Inflammatory macrophage (primary cell): ENCODE results near the gene TTC19.
"Not testable (repeated sequence)": the region's sequence is repeated elsewhere in the genome, so short reads cannot be mapped to it uniquely, and the experiment has no call there.

Experiments
- DNase-seq, 2 donors: peaks; one replicate each; pipeline ENCODE4 v3.0.0-alpha.2; 2020 to 2022

TTC19 gene

DNA sequence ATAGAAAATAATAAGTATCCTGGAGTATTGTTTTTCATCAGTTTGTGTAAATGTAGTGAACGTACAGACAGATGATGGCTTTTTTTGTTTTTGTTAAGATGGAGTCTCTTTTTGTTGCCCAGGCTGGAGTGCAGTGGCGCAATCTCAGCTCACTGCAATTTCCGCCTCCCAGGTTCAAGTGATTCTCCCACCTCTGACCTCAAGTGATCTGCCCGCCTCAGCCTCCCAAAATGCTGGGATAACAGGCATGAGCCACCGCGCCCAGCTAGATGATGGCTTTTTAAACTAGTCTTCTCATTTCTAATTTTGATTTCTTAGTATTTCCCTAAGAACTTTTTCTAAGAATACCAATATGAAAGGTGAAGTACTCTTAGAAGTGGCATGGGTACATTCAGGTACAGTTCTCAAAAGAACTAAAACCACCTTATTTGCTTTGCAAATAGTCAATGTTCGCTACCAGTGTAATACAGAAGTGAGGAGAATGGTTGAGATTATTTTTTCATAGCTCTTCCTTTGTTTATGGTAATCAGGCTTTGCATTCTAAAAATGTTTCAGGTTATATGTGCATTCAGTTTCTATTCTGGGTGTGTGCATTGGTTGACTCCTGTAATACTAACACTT, 34.2 kb downstream of the TTC19 start:
- DNase-seq, result no peak

DNA sequence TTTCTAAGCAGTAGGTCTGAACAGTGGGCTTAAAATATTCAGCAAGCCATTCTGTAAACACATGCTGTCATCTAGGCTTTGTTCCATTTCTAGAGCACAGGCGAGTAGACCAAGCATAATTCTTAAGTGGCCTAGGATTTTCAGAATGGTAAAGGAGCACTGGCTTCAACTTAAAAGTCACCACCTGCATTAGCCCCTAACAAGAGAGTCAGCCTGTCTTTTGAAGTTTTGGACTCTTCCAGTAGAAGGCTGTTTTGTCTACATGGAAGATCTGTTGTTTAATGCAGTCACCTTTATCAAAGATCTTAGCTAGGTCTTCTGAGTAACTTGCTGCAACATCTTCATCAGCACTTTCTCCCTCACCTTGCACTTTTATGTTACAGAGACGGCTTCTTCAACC, 36.6 kb downstream of the TTC19 start:
- DNase-seq, result no peak

DNA sequence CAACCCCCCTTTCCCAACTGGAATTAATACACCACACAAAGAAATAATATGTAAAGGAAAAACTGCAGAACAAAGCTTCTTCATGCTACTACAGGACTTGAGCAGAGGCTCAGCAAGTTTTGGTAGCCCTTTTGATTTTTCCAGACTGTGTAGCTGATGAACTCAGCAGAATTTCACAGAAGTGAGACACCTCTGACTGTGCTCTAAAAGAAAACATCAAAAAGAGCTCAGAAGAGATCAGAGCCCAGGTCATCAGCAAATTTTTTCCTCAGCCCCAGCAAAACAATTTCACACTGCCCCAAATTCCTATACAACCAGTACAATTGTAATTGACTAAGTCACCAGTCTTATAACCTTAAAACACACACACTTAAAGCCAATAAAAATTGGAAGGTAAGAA, 38.0 kb downstream of the TTC19 start:
- DNase-seq, result no peak

DNA sequence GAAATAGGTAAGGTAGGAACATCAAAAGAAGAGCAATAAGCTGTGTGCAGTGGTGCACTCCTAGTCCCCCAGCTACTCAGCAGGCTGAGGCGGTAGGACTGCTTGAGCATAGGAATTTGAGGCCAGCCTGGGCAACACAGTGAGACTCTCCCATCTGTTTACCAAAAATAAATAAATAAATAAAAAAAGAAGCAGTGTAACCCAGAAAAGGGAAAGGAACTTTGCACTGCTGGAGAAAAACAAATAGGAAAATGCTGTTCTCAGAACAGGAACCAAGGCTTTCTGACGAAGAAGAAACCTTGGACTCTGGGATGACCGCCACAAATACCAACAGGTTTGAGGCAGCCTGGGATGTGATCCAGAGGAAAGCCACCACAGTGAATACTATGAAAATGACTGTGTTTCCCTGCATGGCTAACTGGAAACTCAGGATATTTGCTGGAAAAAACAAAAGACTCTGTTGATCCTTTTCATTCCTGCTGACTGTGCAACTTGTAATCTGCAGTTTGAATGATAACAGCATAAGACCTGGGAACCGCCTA, 41.2 kb downstream of the TTC19 start:
- DNase-seq, result no peak

DNA sequence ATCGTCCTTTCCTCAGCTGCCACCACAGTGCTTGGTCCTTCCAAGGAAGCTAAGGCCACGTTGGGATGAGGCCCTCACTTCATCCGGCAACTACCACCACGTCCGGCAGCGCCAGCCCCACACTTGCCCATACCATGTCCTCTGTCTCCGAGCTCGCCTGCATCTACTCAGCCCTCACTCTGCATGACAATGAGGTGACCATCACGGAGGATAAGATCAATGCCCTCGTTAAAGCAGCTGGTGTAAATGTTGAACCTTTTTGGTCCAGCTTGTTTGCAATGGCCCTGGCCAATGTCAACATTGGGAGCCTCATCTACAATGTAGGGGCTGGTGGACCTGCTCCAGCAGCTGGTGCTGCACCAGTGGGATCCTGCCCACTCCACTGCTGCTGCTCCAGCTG, 44.9 kb downstream of the TTC19 start:
- no peak for DNase-seq

DNA sequence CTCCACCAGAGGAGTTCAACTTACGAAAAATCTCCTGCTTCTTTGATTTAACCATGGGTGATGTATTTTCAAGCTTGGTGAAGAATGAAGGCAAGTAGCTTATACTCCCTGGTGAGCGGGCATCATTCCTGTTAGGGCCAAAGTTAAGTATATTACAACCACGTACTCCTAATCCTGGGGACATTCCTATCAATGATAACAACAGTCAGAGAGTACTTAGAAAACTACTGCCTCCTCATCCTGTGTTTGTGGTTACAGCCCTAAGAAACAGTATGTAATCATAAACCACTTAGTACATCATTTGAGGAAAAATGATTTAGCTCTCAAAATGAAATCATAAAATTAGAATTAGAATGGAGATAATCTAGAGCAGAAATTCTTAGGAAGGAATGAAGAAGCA, 47.3 kb downstream of the TTC19 start:
- no peak for DNase-seq

DNA sequence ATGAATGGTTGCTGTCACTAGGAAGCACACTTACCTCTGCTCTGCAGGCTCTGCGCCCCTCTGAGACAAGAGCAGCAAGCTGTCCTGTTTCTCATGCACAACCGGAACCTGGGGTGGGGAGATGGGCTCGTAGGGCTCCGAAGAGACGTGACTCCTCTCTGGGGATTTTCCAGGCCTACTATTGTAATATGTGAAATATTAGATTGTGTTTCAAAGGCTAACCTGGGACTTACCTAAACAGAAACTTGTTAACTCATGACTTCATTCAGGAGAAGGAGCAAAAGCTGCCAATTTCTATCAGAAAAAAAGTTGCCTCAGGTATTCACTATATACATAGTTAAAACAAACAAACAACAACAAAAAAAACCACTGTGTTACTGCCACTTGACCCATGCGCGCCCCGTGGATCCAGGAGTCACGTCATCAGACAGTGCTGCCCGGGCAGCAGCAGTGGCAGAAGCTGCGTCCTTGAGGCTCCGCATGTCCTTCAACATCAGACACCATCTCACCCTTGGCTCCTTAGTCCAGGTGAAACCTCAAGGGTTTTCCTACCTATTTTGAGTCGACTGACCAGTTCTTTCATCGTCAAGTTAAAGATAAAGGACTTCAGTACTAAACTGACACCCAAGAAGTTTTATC, 49.3 kb downstream of the TTC19 start:
- DNase-seq, result no peak

DNA sequence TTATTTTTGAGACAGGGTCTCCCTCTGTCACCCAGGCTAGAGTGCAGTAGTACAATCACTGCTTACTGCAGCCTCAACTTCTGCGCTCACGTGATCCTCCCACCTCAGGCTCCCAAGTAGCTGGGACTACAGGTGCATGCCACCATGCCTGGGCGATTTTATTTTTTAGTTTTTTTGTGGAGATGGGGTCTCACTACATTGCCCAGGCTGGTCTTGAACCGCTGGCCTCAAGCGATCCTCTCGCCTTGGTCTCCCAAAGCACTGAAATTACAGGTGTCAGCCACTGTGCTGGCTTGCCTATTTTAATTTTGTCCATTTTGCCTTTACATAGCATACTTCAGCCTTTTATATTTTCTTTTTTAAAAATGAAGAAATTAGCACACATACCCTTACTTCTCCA, 51.2 kb downstream of the TTC19 start:
- no peak for DNase-seq

DNA sequence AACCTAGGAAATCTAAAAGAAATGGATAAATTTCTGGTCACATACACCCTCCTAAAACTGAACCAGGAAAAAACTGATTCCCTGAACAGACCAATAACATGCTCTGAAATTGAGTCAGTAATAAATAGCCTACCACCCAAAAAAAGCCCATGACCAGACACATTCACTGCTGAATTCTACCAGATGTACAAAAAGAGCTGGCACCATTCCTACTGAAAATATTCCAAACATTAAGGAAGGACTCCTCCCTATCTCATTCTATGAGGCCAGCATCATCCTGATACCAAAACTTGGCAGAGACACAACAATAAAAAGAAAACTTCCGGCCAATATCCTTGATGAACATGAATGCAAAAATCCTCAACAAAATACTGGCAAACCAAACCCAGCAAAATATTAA, 52.9 kb downstream of the TTC19 start:
- DNase-seq, result no peak

DNA sequence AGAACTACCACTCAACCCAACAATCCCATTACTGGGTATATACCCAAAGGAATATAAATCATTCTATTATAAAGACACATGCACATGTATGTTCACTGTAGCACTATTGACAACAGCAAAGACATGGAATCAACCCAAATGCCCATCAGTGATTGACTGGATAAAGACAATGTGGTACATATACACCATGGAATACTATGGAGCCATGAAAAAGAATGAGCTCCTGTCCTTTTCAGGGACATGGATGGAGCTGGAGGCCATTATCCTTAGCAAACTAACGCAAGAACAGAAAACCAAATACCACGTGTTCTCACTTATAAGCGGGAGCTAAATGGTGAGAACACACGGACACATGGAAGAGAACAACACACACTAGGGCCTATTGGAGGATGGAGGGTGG, 55.5 kb downstream of the TTC19 start:
- DNase-seq, result not testable (repeated sequence)

DNA sequence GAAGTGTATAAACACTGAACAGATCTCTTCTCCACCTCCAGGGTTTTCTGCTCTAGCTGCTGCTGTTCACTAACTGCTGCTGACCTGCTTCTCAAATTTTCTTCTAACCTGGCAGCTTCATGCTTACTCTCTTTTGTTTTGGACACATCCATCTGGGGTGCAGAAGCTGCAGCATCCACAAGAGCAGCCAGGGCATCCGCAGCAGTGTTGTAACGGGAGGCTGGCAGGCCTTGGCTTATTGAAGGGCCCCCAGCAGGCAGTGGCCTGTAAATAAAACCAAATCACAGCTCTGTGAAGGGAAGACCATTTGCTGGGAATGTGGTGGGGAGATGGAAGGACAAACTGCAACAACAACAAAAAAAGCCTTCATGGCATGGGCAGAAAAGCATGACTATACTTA, 62.0 kb downstream of the TTC19 start:
- DNase-seq, result no peak

DNA sequence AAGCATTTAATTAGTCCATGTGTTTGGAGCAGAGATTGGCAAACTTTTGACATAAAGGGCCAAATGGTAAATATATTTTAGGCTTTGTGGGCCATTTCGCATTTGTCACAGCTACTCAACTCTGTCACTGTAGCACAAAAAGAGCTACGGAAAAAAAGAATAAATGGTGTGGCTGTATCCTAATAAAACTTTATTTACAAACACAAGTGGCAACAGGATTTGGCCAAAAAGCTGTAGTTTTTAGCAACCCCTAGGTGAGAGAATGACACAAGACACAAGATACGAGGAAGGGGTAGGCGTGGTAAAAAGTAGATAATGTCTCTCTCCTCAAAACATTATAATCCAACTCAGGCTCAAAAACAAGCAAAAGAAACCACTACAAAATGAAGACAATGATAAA, 66.5 kb downstream of the TTC19 start:
- no peak for DNase-seq

DNA sequence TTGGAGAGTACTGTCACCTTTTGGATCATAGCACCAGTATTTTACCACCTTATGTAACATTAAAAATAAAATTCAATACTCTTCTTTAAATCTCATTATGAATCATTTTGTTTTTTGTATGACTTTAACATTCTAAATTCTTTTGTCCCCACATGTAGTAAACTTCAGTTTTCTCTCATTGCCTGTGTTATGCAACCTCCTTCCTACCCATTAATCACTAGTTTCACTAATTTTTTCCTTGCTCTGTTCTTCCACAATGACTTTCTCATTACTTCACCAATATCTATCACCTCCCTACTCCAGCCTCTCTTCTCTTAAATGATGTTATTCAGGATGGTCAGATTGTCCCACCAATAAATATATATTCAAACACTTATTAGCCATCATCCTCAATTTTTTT, 68.7 kb downstream of the TTC19 start:
- no peak for DNase-seq

DNA sequence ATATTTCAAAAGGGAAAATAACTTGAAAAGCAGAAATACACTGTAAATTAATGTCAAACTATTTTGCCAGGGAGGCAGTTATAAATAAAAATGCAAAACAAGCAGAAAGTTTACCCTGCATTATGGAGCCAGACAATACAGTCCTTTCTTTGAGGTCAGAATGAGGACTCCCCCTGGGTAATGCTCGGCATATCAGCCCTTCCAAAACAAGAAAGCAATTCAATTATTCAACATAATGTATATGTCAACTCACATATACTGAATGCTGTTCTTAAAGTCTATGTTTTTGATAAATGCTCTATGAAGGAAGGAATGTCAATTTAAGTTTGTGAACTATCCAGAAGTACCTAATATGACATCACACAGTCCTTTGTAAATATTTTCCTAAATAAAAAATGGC, 72.4 kb downstream of the TTC19 start:
- no peak for DNase-seq

DNA sequence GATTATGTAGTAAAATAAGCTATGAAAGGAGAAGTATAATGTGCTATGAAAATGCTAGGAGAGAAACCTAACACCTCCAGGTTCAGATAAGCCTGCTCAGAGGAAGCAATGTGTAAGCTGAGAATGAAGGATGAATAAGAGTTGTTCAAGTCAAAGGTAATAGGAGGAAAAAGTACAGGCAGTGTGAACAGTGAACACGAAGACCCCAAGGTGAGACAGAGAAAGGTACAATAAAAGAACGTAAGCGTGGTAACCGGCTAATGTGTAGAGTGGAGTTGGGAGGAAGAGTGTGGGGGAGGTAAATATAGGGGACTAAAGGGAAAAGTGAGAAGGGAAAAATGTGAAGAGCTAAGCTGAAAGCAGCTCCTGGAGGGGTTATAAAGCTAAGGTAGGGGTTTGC, 74.2 kb downstream of the TTC19 start:
- DNase-seq, result no peak

DNA sequence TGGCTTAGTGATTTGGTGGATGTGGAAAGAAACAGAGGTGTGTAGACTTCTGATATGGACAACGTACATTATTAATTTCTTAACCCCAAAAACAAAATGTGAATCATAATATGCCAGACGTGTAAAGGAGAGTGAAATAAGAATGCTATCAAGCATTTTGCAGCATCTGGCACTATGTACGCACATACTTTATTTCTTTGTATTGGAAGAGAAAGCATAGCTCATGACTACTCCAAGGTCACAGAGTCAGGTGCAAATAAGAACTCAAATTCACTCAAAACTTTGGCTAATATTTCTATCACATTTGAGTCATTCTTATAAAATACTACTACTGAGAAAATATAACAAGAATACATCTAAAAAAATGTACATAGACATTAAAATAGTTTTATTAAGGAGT, 74.8 kb downstream of the TTC19 start:
- DNase-seq, result no peak

DNA sequence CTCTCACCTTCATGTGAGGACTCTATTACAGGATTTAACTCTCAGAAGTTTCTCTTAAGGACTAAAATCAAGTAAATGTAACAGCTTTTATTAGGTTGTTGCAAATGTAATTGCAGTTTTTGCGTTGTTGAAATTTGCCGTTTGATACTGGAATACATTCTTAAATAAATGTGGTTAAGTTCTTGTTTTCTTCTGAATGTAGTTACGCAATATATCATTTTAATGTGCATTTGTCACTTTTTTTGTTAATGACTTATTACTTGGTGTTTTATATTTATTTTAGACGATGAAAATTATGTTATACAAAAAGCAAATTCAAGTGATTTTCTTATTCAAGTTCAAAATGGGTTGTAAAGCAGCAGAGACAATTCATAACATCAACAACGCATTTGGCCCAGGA, 76.3 kb downstream of the TTC19 start:
- DNase-seq, result no peak
